Endothelial cell of umbilical vein (primary cell): Measurements from ENCODE around the gene RAB40B. TPM values are rescaled to one million over a fixed set of nuclear protein-coding genes. Genes with fewer than 3 reads are reported as not detected.

ENCODE experiments used
- BruUV-seq: library from RNA; stranded (reverse); fragments of 400-500 nt; replicated peaks from 2 replicates; lab custom pipeline; 2021; lab: Mats Ljungman, UMichigan
- CTCF ChIA-PET: fragments of 300-600, 350-600 bp; sonication (Branson Sonifier 250); formaldehyde crosslinking; loops from one replicate; lab custom pipeline; 2021; ENCODE audit warnings: antibody characterized with exemption, inconsistent platforms; lab: Charles Lee
- POLR2A ChIA-PET: fragments of 300-600, 350-600 bp; sonication (Branson Sonifier 250); formaldehyde crosslinking; loops from one replicate; lab custom pipeline; 2021; ENCODE audit warnings: antibody characterized with exemption, inconsistent platforms; lab: Charles Lee
- DNase-seq: peaks from one replicate; pipeline ENCODE4 v3.0.0-alpha.2; 2011; ENCODE audit warnings: low read depth, low spot score
- FAIRE-seq: peaks from 2 replicates; lab custom pipeline; 2011; peaks lifted over from hg19 to GRCh38; lab: Jason Lieb, UNC
- H2AFZ ChIP-seq: 2 replicates; pipeline ENCODE4 v1.6.0; 2012; ENCODE audit warnings: low read depth, low read length, control low read depth, inconsistent platforms
- H3K27ac ChIP-seq: 2 replicates; pipeline ENCODE4 v1.5.1; 2011; ENCODE audit warnings: low read depth, mild to moderate bottlenecking, control low read depth, low read length, moderate library complexity; ENCODE audit not compliant: insufficient read depth
- H3K27me3 ChIP-seq, 2 experiments: 2 replicates each; pipeline versions ENCODE4 v1.6.0 to v1.6.1; 2011; ENCODE audit warnings: low read length in 2 of 2, mixed read lengths in 1 of 2; ENCODE audit not compliant: control insufficient read depth in 2 of 2, insufficient read depth in 2 of 2
- H3K36me3 ChIP-seq, 2 experiments: 2 replicates in 1 of 2; 3 replicates in 1 of 2; pipeline ENCODE4 v1.5.1; 2011; ENCODE audit warnings: low read length in 2 of 2, mild to moderate bottlenecking in 1 of 2, moderate library complexity in 1 of 2; ENCODE audit not compliant: control insufficient read depth in 2 of 2, insufficient read depth in 2 of 2; ENCODE audit errors: extremely low read depth in 1 of 2
- H3K4me1 ChIP-seq: 3 replicates; pipeline ENCODE4 v1.5.1; 2011; ENCODE audit warnings: mild to moderate bottlenecking, low read length; ENCODE audit not compliant: control insufficient read depth, insufficient read depth; ENCODE audit errors: extremely low read depth
- H3K4me2 ChIP-seq: 2 replicates; pipeline ENCODE4 v1.6.1; 2011; ENCODE audit warnings: low read length, control low read depth, mixed read lengths; ENCODE audit not compliant: insufficient read depth
- H3K4me3 ChIP-seq, 3 experiments: fragments of 200-600 bp in 1 of 3; sonication (generic), shearing (Covaris generic) in 1 of 3; replicated peaks in 1 of 3; 2 replicates each; pipeline ENCODE4 v1.5.1; 2011 to 2016; ENCODE audit warnings: control low read depth in 3 of 3, low read length in 3 of 3, mild to moderate bottlenecking in 2 of 3, inconsistent platforms in 1 of 3, low read depth in 1 of 3, moderate library complexity in 1 of 3; ENCODE audit not compliant: insufficient read depth in 1 of 3
- H3K79me2 ChIP-seq: 2 replicates; pipeline ENCODE4 v1.6.0; 2012; ENCODE audit warnings: low read length, inconsistent platforms; ENCODE audit not compliant: control insufficient read depth, insufficient read depth
- H3K9ac ChIP-seq: replicated peaks from 2 replicates; pipeline ENCODE3; 2011; ENCODE audit warnings: low read length, control low read depth; ENCODE audit not compliant: insufficient read depth; ENCODE audit errors: extremely low read depth
- H3K9me1 ChIP-seq: replicated peaks from 3 replicates; pipeline ENCODE4 v1.6.0; 2011; ENCODE audit warnings: mild to moderate bottlenecking, low read length; ENCODE audit not compliant: control insufficient read depth, insufficient read depth; ENCODE audit errors: extremely low read depth
- H3K9me3 ChIP-seq: replicated peaks from 2 replicates; pipeline ENCODE4 v1.5.1; 2012; ENCODE audit warnings: low read length, inconsistent platforms; ENCODE audit not compliant: control insufficient read depth, insufficient read depth
- H4K20me1 ChIP-seq: replicated peaks from 2 replicates; pipeline ENCODE3; 2011; ENCODE audit warnings: mild to moderate bottlenecking, low read length; ENCODE audit not compliant: control insufficient read depth, insufficient read depth; ENCODE audit errors: extremely low read depth
- CTCF ChIP-seq, 2 donors: IDR thresholded peaks; 1 replicate in 1 of 2; 2 replicates in 1 of 2; pipeline ENCODE4 v1.5.1; 2011; ENCODE audit warnings: low read length in 2 of 2, mild to moderate bottlenecking in 2 of 2, moderate library complexity in 2 of 2, control low read depth in 1 of 2, inconsistent platforms in 1 of 2, low read depth in 1 of 2; ENCODE audit not compliant: insufficient read depth in 1 of 2; ENCODE audit errors: extremely low read depth in 1 of 2
- EZH2 ChIP-seq: IDR thresholded peaks from 2 replicates; pipeline ENCODE4 v1.6.1; 2012; ENCODE audit warnings: borderline replicate concordance, low read depth, mild to moderate bottlenecking, moderate library complexity, low read length, inconsistent platforms; ENCODE audit not compliant: severe bottlenecking
- FOS ChIP-seq: IDR thresholded peaks from 2 replicates; pipeline ENCODE4 v1.6.1; 2011; ENCODE audit warnings: mild to moderate bottlenecking, low read length, moderate library complexity, borderline replicate concordance; ENCODE audit not compliant: insufficient read depth
- GATA2 ChIP-seq: IDR thresholded peaks from 2 replicates; pipeline ENCODE4 v1.7.0; 2011; ENCODE audit warnings: low read depth, mild to moderate bottlenecking, moderate library complexity, mixed read lengths, low read length; ENCODE audit not compliant: insufficient read length, insufficient read depth
- JUN ChIP-seq: IDR thresholded peaks from 2 replicates; pipeline ENCODE4 v1.6.1; 2011; ENCODE audit warnings: borderline replicate concordance, low read depth; ENCODE audit not compliant: insufficient read length, insufficient read depth
- MAX ChIP-seq: IDR thresholded peaks from 2 replicates; pipeline ENCODE4 v1.6.1; 2011; ENCODE audit not compliant: insufficient read depth, insufficient read length
- MYC ChIP-seq: IDR thresholded peaks from one replicate; pipeline ENCODE4 v1.6.1; 2011; ENCODE audit warnings: mild to moderate bottlenecking, low read depth, low read length
- POLR2A ChIP-seq: IDR thresholded peaks from 2 replicates; pipeline ENCODE4 v1.6.1; 2012; ENCODE audit warnings: low read depth, mild to moderate bottlenecking, control low read depth, low read length
- POLR2AphosphoS5 ChIP-seq: IDR thresholded peaks from 2 replicates; pipeline ENCODE4 v1.6.1; 2012; ENCODE audit warnings: low read depth, mild to moderate bottlenecking, control low read depth, low read length, moderate library complexity; ENCODE audit not compliant: insufficient read depth
- dilution Hi-C: fragments of 300-500 bp; cut with MboI; formaldehyde crosslinking; loops from one replicate; pipeline ENCODE4 v1.15.0; 2019; ENCODE audit warnings: low sequenced_read_pairs; ENCODE audit not compliant: extremely low pct_ligation_motif_present
- intact Hi-C: fragments of 100-400 bp; cut with micrococcal nuclease; formaldehyde crosslinking; loops from one replicate; pipeline ENCODE4 v1.10.0; 2022
- polyA plus RNA-seq, 4 experiments: library from polyadenylated mRNA; depleted of rRNA in 3 of 4; stranded (reverse) in 3 of 4; unstranded in 1 of 4; fragments of >200 nt; gene quantifications; 2 replicates each; pipeline versions ENCODE4 v1.2.1 to v1.2.3, GENCODE V29; 2011 to 2012; ENCODE audit warnings: missing spikeins in 1 of 4
- total RNA-seq: library from RNA; stranded (reverse); gene quantifications from 2 replicates; pipeline ENCODE4 v1.2.3, GENCODE V29; 2021

Gene RAB40B
- total and polyA plus RNA-seq, 2 donors (not counting 3 experiments of a cell fraction or from before 2014, with no cell fraction given): 5.5 to 9.3 TPM

GRCh38 chr17:82734987-82735866 lies 36.7 kb upstream of the RAB40B start, which contains the start of gene FN3K:
TSS of gene FN3K (plus strand) at chr17:82735615. CDS start at chr17:82735637, 22 bp downstream.
- Histone ChIP-seq H3K4me2 (peak within 1 kb of the TSS; percentile 32), H3K27me3 (no peaks in the 10 kb centered on the region), H3K9ac (peak within 1 kb of the TSS; percentile 50), H3K9me3 (peaks cover 2% of the 10 kb centered on the region), H3K4me1 (no peaks in the 10 kb centered on the region), H3K36me3 (no peaks in the 10 kb centered on the region), H3K4me3 (peak within 1 kb of the TSS; percentile 45 to 81 (median 47)), H3K9me1 (no peaks in the 10 kb centered on the region), H4K20me1 (no peaks in the 10 kb centered on the region), H2AFZ (peak within 1 kb of the TSS; percentile 74), H3K79me2 (no peaks in the 10 kb centered on the region), H3K27ac (no peak within 1 kb of the TSS)
- POLR2A ChIA-PET: interaction anchor here (0.6 kb wide), 1 partner anchor 17 kb away, joined by 3 read pairs; no protein-coding TSS in a partner anchor
- DNase-seq (peak; percentile 64), FAIRE-seq (peak; percentile 74)
- dilution Hi-C loops (no loop called here), intact Hi-C loops (loop anchor here (1.0 kb wide), 2 partner anchors 16 to 19 kb away; partner anchors contain the start of gene FN3KRP)
- CTCF ChIA-PET: interaction anchor here (0.7 kb wide), 1 partner anchor 19 kb away, joined by 3 read pairs; the partner anchor contains the start of gene FN3KRP
- TF ChIP-seq EZH2 (no peak), POLR2AphosphoS5 (peak; percentile 61), POLR2A (peak; percentile 59), MAX (peak; percentile 15), MYC (no peak), GATA2 (no peak), FOS (no peak), CTCF (IDR thresholded peaks at IDR 0.05; ENCODE audit: extremely low read depth in 1 of 2, insufficient read depth in 1 of 2, low read depth in 1 of 2, low read length in 2 of 2) (no peak), JUN (no peak)
- BruUV-seq: no TSS peak
